HepG2 (cell line): ENCODE measurements around the gene TMEM108. TPM values are rescaled to one million over a fixed set of nuclear protein-coding genes. Genes with fewer than 3 reads are reported as not detected.

Experiments used
- ATAC-seq: fragments of 200-7000 bp; cut with Tn5 transposase; 3 replicates; pipeline ENCODE4 v1.9.1; 2020; ENCODE audit warnings: mild to moderate bottlenecking, moderate library complexity
- BruUV-seq: library from RNA; stranded (reverse); fragments of 400-500 nt; replicated peaks from 2 replicates; lab custom pipeline; 2021; lab: Mats Ljungman, UMichigan
- CTCF ChIA-PET: fragments of 300-600 bp; formaldehyde crosslinking; extraction: SDS; loops from one replicate; lab custom pipeline; 2021; ENCODE audit warnings: low total read pairs, inconsistent platforms, low intra/inter-chr PET ratio; lab: Yijun Ruan, JAX
- POLR2A ChIA-PET: fragments of 350-600 bp; sonication (Branson Sonifier 250); formaldehyde crosslinking; loops from one replicate; lab custom pipeline; 2020; ENCODE audit warnings: antibody characterized with exemption, inconsistent platforms; lab: Yijun Ruan, JAX
- DNase-seq: peaks from one replicate; pipeline ENCODE4 v3.0.0-alpha.2; 2015; ENCODE audit warnings: low spot score
- FAIRE-seq: peaks from 3 replicates; lab custom pipeline; 2011; peaks lifted over from hg19 to GRCh38; lab: Jason Lieb, UNC
- H2AFZ ChIP-seq: one replicate; pipeline ENCODE4 v1.6.1; 2011; ENCODE audit warnings: low read length, inconsistent platforms
- H3K27ac ChIP-seq: fragments of 300-600 bp; 3 replicates; pipeline ENCODE4 v1.8.0; 2011; ENCODE audit warnings: mixed run types, mild to moderate bottlenecking, mixed read lengths, low read length, inconsistent platforms; ENCODE audit not compliant: insufficient read depth; ENCODE audit errors: extremely low read length
- H3K27me3 ChIP-seq, 2 experiments: fragments of 200-600 bp in 1 of 2; 2 replicates in 1 of 2; 3 replicates in 1 of 2; pipeline versions ENCODE4 v1.6.0 to v1.8.0; 2011; ENCODE audit warnings: low read length in 2 of 2, mild to moderate bottlenecking in 2 of 2, moderate library complexity in 2 of 2, inconsistent platforms in 1 of 2; ENCODE audit not compliant: insufficient read depth in 2 of 2, control insufficient read depth in 1 of 2
- H3K36me3 ChIP-seq, 2 experiments: fragments of 200-600 bp in 1 of 2; replicated peaks in 1 of 2; 2 replicates in 1 of 2; 3 replicates in 1 of 2; pipeline versions ENCODE4 v1.5.1 to v1.8.0; 2011; ENCODE audit warnings: low read length in 2 of 2, inconsistent platforms in 1 of 2; ENCODE audit not compliant: insufficient read depth in 2 of 2, control insufficient read depth in 1 of 2
- H3K4me1 ChIP-seq: 2 replicates; pipeline ENCODE4 v1.5.1; 2012; ENCODE audit warnings: low read length, inconsistent platforms; ENCODE audit not compliant: insufficient read depth
- H3K4me2 ChIP-seq: 2 replicates; pipeline ENCODE4 v1.6.0; 2011; ENCODE audit warnings: low read depth, low read length, inconsistent platforms
- H3K4me3 ChIP-seq, 3 experiments: fragments of 200-600 bp in 1 of 3; sonication (generic), shearing (Covaris generic) in 1 of 3; replicated peaks in 1 of 3; 2 replicates each; pipeline ENCODE4 v1.5.1; 2011 to 2016; ENCODE audit warnings: low read length in 3 of 3, inconsistent platforms in 2 of 3, low read depth in 2 of 3, mild to moderate bottlenecking in 2 of 3, control low read depth in 1 of 3, mixed read lengths in 1 of 3; ENCODE audit not compliant: insufficient read depth in 1 of 3
- H3K79me2 ChIP-seq: one replicate; pipeline ENCODE4 v1.6.1; 2011; ENCODE audit warnings: low read length, inconsistent platforms; ENCODE audit not compliant: insufficient read depth
- H3K9ac ChIP-seq: 2 replicates; pipeline ENCODE4 v1.6.0; 2011; ENCODE audit warnings: mild to moderate bottlenecking, low read depth, low read length, inconsistent platforms; ENCODE audit not compliant: insufficient read depth
- H3K9me3 ChIP-seq: 2 replicates; pipeline ENCODE4 v1.5.1; 2012; ENCODE audit warnings: mild to moderate bottlenecking, low read length
- H4K20me1 ChIP-seq: 2 replicates; pipeline ENCODE4 v1.6.0; 2011; ENCODE audit warnings: inconsistent platforms, mild to moderate bottlenecking, low read length, moderate library complexity; ENCODE audit not compliant: insufficient read depth
- BHLHE40 ChIP-seq: IDR thresholded peaks from 2 replicates; pipeline ENCODE4 v1.6.1; 2011; ENCODE audit warnings: low read length, improper control_type of control experiment
- EP300 ChIP-seq, 3 experiments: sonication (generic) in 1 of 3; formaldehyde crosslinking in 1 of 3; IDR thresholded peaks; 2 replicates each; pipeline versions ENCODE4 v1.5.1 to v1.6.1; 2011 to 2020; ENCODE audit warnings: low read depth in 2 of 3, low read length in 2 of 3, borderline replicate concordance in 1 of 3, improper control_type of control experiment in 1 of 3, mild to moderate bottlenecking in 1 of 3, missing genetic modification reagents in 1 of 3, moderate library complexity in 1 of 3
- GATAD1 ChIP-seq: IDR thresholded peaks from 2 replicates; pipeline ENCODE4 v1.6.1; 2016; ENCODE audit warnings: missing genetic modification reagents, missing compliant biosample characterization
- PATZ1 ChIP-seq: sonication (generic); formaldehyde crosslinking; IDR thresholded peaks from 2 replicates; pipeline ENCODE4 v1.4.0; 2020; ENCODE audit warnings: missing genetic modification reagents
- PHF5A ChIP-seq: IDR thresholded peaks from one replicate; pipeline ENCODE4 v1.6.1; 2018; ENCODE audit warnings: low read depth, missing genetic modification reagents; ENCODE audit not compliant: unreplicated experiment
- POLR2AphosphoS2 ChIP-seq: IDR thresholded peaks from 2 replicates; pipeline ENCODE4 v1.6.1; 2011; ENCODE audit warnings: low read depth, low read length, improper control_type of control experiment
- ZNF33A ChIP-seq: sonication (generic); formaldehyde crosslinking; IDR thresholded peaks from 2 replicates; pipeline ENCODE4 v1.5.1; 2020; ENCODE audit warnings: missing genetic modification reagents, mild to moderate bottlenecking, moderate library complexity, borderline replicate concordance
- ZNF629 ChIP-seq: sonication (generic); formaldehyde crosslinking; conservative IDR thresholded peaks from 2 replicates; pipeline ENCODE4 v1.5.0; 2020; ENCODE audit warnings: missing genetic modification reagents
- WGBS: methylation state at CpG from one replicate; pipeline ENCODE4 v1.1.6; 2017; ENCODE audit warnings: low lambda C conversion rate; 5-methylcytosine and 5-hydroxymethylcytosine counted together
- in situ Hi-C: cut with HindIII; loops from 2 replicates; pipeline ENCODE4 v1.10.0; 2017; ENCODE audit warnings: low pct_unique_long_range_greater_than_20kb; ENCODE audit not compliant: extremely low pct_ligation_motif_present
- intact Hi-C: fragments of 100-400 bp; cut with micrococcal nuclease; formaldehyde crosslinking; loops from one replicate; pipeline ENCODE4 v1.10.0; 2022; ENCODE audit not compliant: unreplicated experiment
- polyA plus RNA-seq, 8 experiments: library from polyadenylated mRNA; depleted of rRNA in 3 of 8; stranded (reverse) in 7 of 8; unstranded in 1 of 8; fragments of >200 nt; fragmentation: Illumina TruSeq in 4 of 8; extraction: Trizol in 4 of 8; gene quantifications; 2 replicates each; pipeline versions ENCODE4 v1.2.1 to v1.2.3, GENCODE V29; 2011 to 2016; ENCODE audit warnings: low read depth in 4 of 8, missing spikeins in 1 of 8, mixed read lengths in 1 of 8; ENCODE audit not compliant: insufficient read depth in 1 of 8
- total RNA-seq, 5 experiments: library from RNA; depleted of rRNA; stranded (reverse); fragments of >200 nt; fragmentation: Illumina TruSeq; extraction: Trizol; gene quantifications; 2 replicates each; pipeline ENCODE4 v1.2.3, GENCODE V29; 2016; ENCODE audit warnings: low read depth in 1 of 5

TMEM108 gene
- total and polyA plus RNA-seq, 2 of the 13 experiments (the other 11 are each of a cell fraction or from before 2014, with no cell fraction given): not detected

DNA sequence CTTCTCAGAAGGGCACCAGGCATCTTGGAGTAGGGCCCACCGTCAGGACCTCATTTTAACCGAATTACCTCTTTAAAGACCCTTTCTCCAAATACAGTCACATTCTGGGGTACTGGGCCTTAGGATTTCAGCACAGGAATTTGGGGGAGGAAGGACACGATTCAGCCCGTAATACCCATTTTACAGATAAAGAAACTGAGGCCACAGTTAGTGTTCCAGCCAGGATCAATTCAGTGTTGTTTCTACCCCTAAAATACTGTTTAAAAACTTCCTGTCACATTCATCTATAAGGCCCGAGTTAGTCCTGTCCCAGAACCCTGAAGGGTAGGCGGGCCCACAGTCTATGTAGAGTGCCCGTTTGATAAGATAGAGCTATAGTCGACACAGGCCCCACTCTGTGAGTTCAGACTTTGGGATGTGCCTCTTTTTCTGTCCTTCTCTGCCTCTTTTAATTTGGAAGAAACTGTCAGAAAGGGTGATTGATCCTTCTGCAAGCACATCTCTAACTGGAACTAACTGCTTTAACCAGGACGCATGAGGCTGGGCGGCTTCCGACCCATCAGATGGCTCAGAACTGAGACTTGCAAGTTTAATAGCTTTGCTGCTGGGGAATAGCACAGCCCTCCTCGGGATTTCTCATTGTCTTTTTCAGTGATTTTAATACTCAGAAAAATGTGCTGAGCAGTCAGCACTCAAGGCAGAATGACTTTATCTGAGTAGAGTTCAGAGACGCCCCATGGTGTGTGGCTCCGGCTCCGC lies 381.1 kb downstream of the TMEM108 start:
- no peak for TF ChIP-seq PATZ1 (CRISPR knock-in tag)
- TF ChIP-seq ZNF629 (CRISPR knock-in tag): peak; percentile 52
- Histone ChIP-seq H3K4me3 (no peak overlapping the region), H2AFZ (no peak overlapping the region), H3K27me3 (peaks cover 0 to 12% of the 10 kb centered on the region in 2 experiments; a peak in 1 of 5 replicates), H3K4me2 (no peak overlapping the region), H4K20me1 (no peaks in the 10 kb centered on the region), H3K9me3 (no peaks in the 10 kb centered on the region), H3K27ac (no peak overlapping the region), H3K36me3 (no peaks in the 10 kb centered on the region), H3K9ac (no peak overlapping the region), H3K79me2 (no peaks in the 10 kb centered on the region), H3K4me1 (no peaks in the 10 kb centered on the region)
- ChIA-PET CTCF (no interaction called here), POLR2A (no interaction called here)
- intact Hi-C loops (no loop called here), in situ Hi-C loops (no loop called here)
- ATAC-seq: no peak
- FAIRE-seq: no peak
- BruUV-seq: no TSS peak
- DNase-seq: no peak
- 46% methylated on average over 15 of the region's 15 CpGs for WGBS

- in situ Hi-C loops: loop anchor here (5.0 kb wide), 1 partner anchor 693 kb away; no protein-coding TSS in a partner anchor
- WGBS: 37% methylated on average over 6 of the region's 9 CpGs
These were observed 387.0 kb downstream of the TMEM108 start for GRCh38 chr3:133424937-133425869.

More at GRCh38 chr3:133424937-133425869, 387.0 kb downstream of the TMEM108 start:
- intact Hi-C loops: no loop called here
- no peak overlapping the region for H3K9ac ChIP-seq
- peaks cover 0 to 9% of the 10 kb centered on the region in 2 experiments; a peak in 1 of 5 replicates for H3K27me3 ChIP-seq
- no peaks in the 10 kb centered on the region for H3K36me3 ChIP-seq
- POLR2A ChIA-PET: no interaction called here
- no peak overlapping the region for H2AFZ ChIP-seq
- H4K20me1 ChIP-seq: no peaks in the 10 kb centered on the region
- no peaks in the 10 kb centered on the region for H3K9me3 ChIP-seq
- FAIRE-seq (no peak), ATAC-seq (no peak)
- TF ChIP-seq EP300 (IDR thresholded peaks at IDR 0.05; ENCODE audit: low read depth in 2 of 2, low read length in 2 of 2) (no peak), EP300 (CRISPR knock-in tag; IDR thresholded peaks at IDR 0.05; ENCODE audit: borderline replicate concordance) (no peak), ZNF33A (CRISPR knock-in tag) (no peak), PHF5A (CRISPR knock-in tag) (no peak), BHLHE40 (peak; percentile 38; the same call in 1 of the 2 replicates), POLR2AphosphoS2 (no peak), GATAD1 (CRISPR knock-in tag) (no peak)
- TF ChIP-seq, all 625 proteins: peak for 1
- Histone ChIP-seq H3K4me2 (no peak overlapping the region), H3K79me2 (no peaks in the 10 kb centered on the region), H3K27ac (no peak overlapping the region), H3K4me1 (peaks cover 14% of the 10 kb centered on the region), H3K4me3 (no peak overlapping the region)
- BruUV-seq: no TSS peak
- CTCF ChIA-PET: no interaction called here
- DNase-seq: no peak
